Neural progenitor cell (in vitro differentiated cells): ENCODE measurements around the gene STK36. TPM values are rescaled to one million over a fixed set of nuclear protein-coding genes. Genes with fewer than 3 reads are reported as not detected.

Experiments
- DNase-seq: peaks from one replicate; pipeline ENCODE4 v3.0.0-alpha.2; 2016; ENCODE audit warnings: low spot score
- H2AFZ ChIP-seq: fragments of 200-600 bp; sonication (generic); replicated peaks from 2 replicates; pipeline ENCODE4 v1.6.1; 2016; ENCODE audit warnings: antibody characterized with exemption
- H3F3A ChIP-seq: fragments of 200-600 bp; sonication (generic); 2 replicates; pipeline ENCODE4 v1.6.1; 2016; ENCODE audit warnings: antibody characterized with exemption, low read depth
- H3K27ac ChIP-seq: fragments of 200-600 bp; sonication (generic); 2 replicates; pipeline ENCODE4 v1.5.1; 2016; ENCODE audit warnings: mild to moderate bottlenecking
- H3K27me3 ChIP-seq: fragments of 200-600 bp; sonication (generic); 2 replicates; pipeline ENCODE4 v1.6.1; 2016; ENCODE audit warnings: mild to moderate bottlenecking, moderate library complexity
- H3K36me3 ChIP-seq: fragments of 200-600 bp; sonication (generic); 2 replicates; pipeline ENCODE4 v1.5.1; 2016
- H3K4me1 ChIP-seq: fragments of 200-600 bp; sonication (generic); 2 replicates; pipeline ENCODE4 v1.6.1; 2016; ENCODE audit warnings: mixed run types
- H3K4me2 ChIP-seq: fragments of 200-600 bp; sonication (generic); 2 replicates; pipeline ENCODE4 v1.6.1; 2016
- H3K4me3 ChIP-seq: fragments of 200-600 bp; sonication (generic); 2 replicates; pipeline ENCODE4 v1.5.1; 2016
- H3K79me2 ChIP-seq: fragments of 200-600 bp; sonication (generic); 2 replicates; pipeline ENCODE4 v1.6.1; 2016; ENCODE audit warnings: low read depth
- H3K9ac ChIP-seq: fragments of 200-600 bp; sonication (generic); 2 replicates; pipeline ENCODE4 v1.6.1; 2016
- H3K9me3 ChIP-seq: fragments of 200-600 bp; sonication (generic); 2 replicates; pipeline ENCODE4 v1.5.1; 2016; ENCODE audit warnings: low read depth
- H4K20me1 ChIP-seq: fragments of 200-600 bp; sonication (generic); 2 replicates; pipeline ENCODE4 v1.6.1; 2016; ENCODE audit warnings: low read depth
- H3K27ac Mint-ChIP-seq: 3 replicates; pipeline ENCODE4 v1.8.0; 2021; ENCODE audit warnings: mixed read lengths
- H3K27me3 Mint-ChIP-seq: 2 replicates; pipeline ENCODE4 v1.8.0; 2022; ENCODE audit warnings: low read depth, mild to moderate bottlenecking, inconsistent platforms, moderate library complexity, mixed read lengths; ENCODE audit not compliant: insufficient read depth
- H3K36me3 Mint-ChIP-seq: 3 replicates; pipeline ENCODE4 v1.8.0; 2021; ENCODE audit warnings: mixed read lengths
- H3K4me1 Mint-ChIP-seq: 3 replicates; pipeline ENCODE4 v1.8.0; 2021; ENCODE audit warnings: mixed read lengths
- H3K4me3 Mint-ChIP-seq: 3 replicates; pipeline ENCODE4 v1.8.0; 2021; ENCODE audit warnings: mild to moderate bottlenecking, moderate library complexity, mixed read lengths
- H3K9me3 Mint-ChIP-seq: 3 replicates; pipeline ENCODE4 v1.8.0; 2020; ENCODE audit warnings: mixed read lengths
- CTCF ChIP-seq: fragments of 200-600 bp; sonication (generic); IDR thresholded peaks from 2 replicates; pipeline ENCODE4 v1.5.1; 2017; ENCODE audit warnings: antibody characterized with exemption, mild to moderate bottlenecking
- EZH2 ChIP-seq: fragments of 200-600 bp; sonication (generic); IDR thresholded peaks from 2 replicates; pipeline ENCODE4 v1.6.1; 2017; ENCODE audit warnings: antibody characterized with exemption, mild to moderate bottlenecking, moderate library complexity
- EZH2phosphoT487 ChIP-seq: fragments of 200-600 bp; sonication (generic); IDR thresholded peaks from 2 replicates; pipeline ENCODE4 v1.6.1; 2017; ENCODE audit warnings: antibody characterized with exemption
- total RNA-seq: library from RNA; depleted of rRNA; stranded (reverse); fragments of >200 nt; gene quantifications from 2 replicates; pipeline ENCODE4 v1.2.3, GENCODE V29; 2015; ENCODE audit warnings: low replicate concordance

The STK36 gene
- total RNA-seq, 1 donor from 2014 or later: 61.4 TPM

GRCh38 chr2:218745559-218746469 is 73.9 kb downstream of the STK36 start:
- no peak overlapping the region for H2AFZ ChIP-seq
- no peak overlapping the region for H3K4me2 ChIP-seq
- no peaks in the 10 kb centered on the region for H3K79me2 ChIP-seq
- Mint-ChIP-seq H3K27ac (peak overlapping the region; percentile 61), H3K27me3 (peaks cover 4% of the 10 kb centered on the region), H3K9me3 (no peaks in the 10 kb centered on the region), H3K36me3 (peaks cover 51% of the 10 kb centered on the region), H3K4me3 (no peak overlapping the region), H3K4me1 (peaks cover 4% of the 10 kb centered on the region)
- no peak overlapping the region for H3K4me3 ChIP-seq
- H3K9me3 ChIP-seq: no peaks in the 10 kb centered on the region
- H3K9ac ChIP-seq: no peak overlapping the region
- no peaks in the 10 kb centered on the region for H3F3A ChIP-seq
- H4K20me1 ChIP-seq: peaks cover 12% of the 10 kb centered on the region
- no peaks in the 10 kb centered on the region for H3K27me3 ChIP-seq
- no peaks in the 10 kb centered on the region for H3K4me1 ChIP-seq
- no peaks in the 10 kb centered on the region for H3K36me3 ChIP-seq
- H3K27ac ChIP-seq: no peak overlapping the region
- no peak for DNase-seq
- no peak for TF ChIP-seq EZH2
- TF ChIP-seq EZH2phosphoT487: no peak
- no peak for TF ChIP-seq CTCF

- H3K9me3 ChIP-seq: no peaks in the 10 kb centered on the region
- no peak overlapping the region for H3K27ac Mint-ChIP-seq
- H3K9ac ChIP-seq: no peak overlapping the region
- H3K4me1 Mint-ChIP-seq: peaks cover 4% of the 10 kb centered on the region
- H3K4me3 Mint-ChIP-seq: no peak overlapping the region
- no peak overlapping the region for H3K4me2 ChIP-seq
- no peaks in the 10 kb centered on the region for H3K36me3 ChIP-seq
- no peak overlapping the region for H3K27ac ChIP-seq
- no peaks in the 10 kb centered on the region for H3K79me2 ChIP-seq
- peaks cover 12% of the 10 kb centered on the region for H4K20me1 ChIP-seq
- no peak for DNase-seq
- no peak overlapping the region for H3K4me3 ChIP-seq
- H3K27me3 Mint-ChIP-seq: peaks cover 2% of the 10 kb centered on the region
- H3K9me3 Mint-ChIP-seq: no peaks in the 10 kb centered on the region
- no peak overlapping the region for H2AFZ ChIP-seq
- H3K27me3 ChIP-seq: no peaks in the 10 kb centered on the region
- peaks cover 49% of the 10 kb centered on the region for H3K36me3 Mint-ChIP-seq
- no peaks in the 10 kb centered on the region for H3F3A ChIP-seq
- no peaks in the 10 kb centered on the region for H3K4me1 ChIP-seq
- TF ChIP-seq CTCF: no peak
- no peak for TF ChIP-seq EZH2
- TF ChIP-seq EZH2phosphoT487: no peak
Measured at GRCh38 chr2:218746470-218746795, 74.5 kb downstream of the STK36 start.

- no peak overlapping the region for H3K4me3 Mint-ChIP-seq
- TF ChIP-seq CTCF (no peak), EZH2phosphoT487 (no peak), EZH2 (no peak)
- Histone ChIP-seq H3K4me1 (no peaks in the 10 kb centered on the region), H3K36me3 (no peaks in the 10 kb centered on the region), H3K4me3 (no peak overlapping the region), H2AFZ (no peak overlapping the region), H3K79me2 (no peaks in the 10 kb centered on the region), H3F3A (no peaks in the 10 kb centered on the region), H3K27ac (no peak overlapping the region), H3K27me3 (no peaks in the 10 kb centered on the region), H3K4me2 (no peak overlapping the region), H4K20me1 (peaks cover 12% of the 10 kb centered on the region), H3K9ac (no peak overlapping the region), H3K9me3 (no peaks in the 10 kb centered on the region)
- H3K27ac Mint-ChIP-seq: no peak overlapping the region
- peaks cover 3% of the 10 kb centered on the region for H3K27me3 Mint-ChIP-seq
- peaks cover 50% of the 10 kb centered on the region for H3K36me3 Mint-ChIP-seq
- H3K9me3 Mint-ChIP-seq: no peaks in the 10 kb centered on the region
- DNase-seq: no peak
- H3K4me1 Mint-ChIP-seq: peaks cover 4% of the 10 kb centered on the region
Measured at GRCh38 chr2:218746960-218747359, 75.1 kb downstream of the STK36 start.
